Measurements from ENCODE around the gene SFSWAP.
"Not testable (repeated sequence)": the region's sequence is repeated elsewhere in the genome, so short reads cannot be mapped to it uniquely, and the experiment has no call there.

Gene SFSWAP

GRCh38 chr12:131742761-131743160 lies 31.9 kb downstream of the SFSWAP start:
- not testable (repeated sequence) for H4K8ac ChIP-seq (ENCODE audit: low read depth, low read length); H3K79me1 ChIP-seq (ENCODE audit: low read length); H2BK120ac ChIP-seq (ENCODE audit: low read depth, low read length); H3K4ac ChIP-seq (ENCODE audit: low read depth, low read length); H3K9ac ChIP-seq (ENCODE audit: low read length); H2BK15ac ChIP-seq (replicated peaks; ENCODE audit: low read depth); H2AK5ac ChIP-seq (ENCODE audit: low read length); H3K4me2 ChIP-seq (ENCODE audit: low read length); H4K5ac ChIP-seq (ENCODE audit: low read length); H3K27ac ChIP-seq (ENCODE audit: low read depth, low read length); H3K56ac ChIP-seq (ENCODE audit: low read length); H3K4me1 ChIP-seq (ENCODE audit: control insufficient read depth, low read depth, low read length); H3K23ac ChIP-seq (ENCODE audit: low read length); H3K4me3 ChIP-seq (ENCODE audit: low read length); H3K79me2 ChIP-seq (ENCODE audit: control insufficient read depth, insufficient read depth, low read length); H2BK5ac ChIP-seq (ENCODE audit: low read length); H3K27me3 ChIP-seq (ENCODE audit: insufficient read depth, low read length, poor library complexity); DNase-seq; H3K18ac ChIP-seq (ENCODE audit: low read length)
- peaks cover 16% of the 10 kb centered on the region for H3K36me3 ChIP-seq (ENCODE audit: control insufficient read depth, insufficient read depth, low read length)
- no CpG with 5 or more reads among the region's 3 CpGs for WGBS (ENCODE audit: extremely low coverage, insufficient coverage, low lambda C conversion rate)

- H2BK120ac ChIP-seq (ENCODE audit: low read depth, low read length); H4K5ac ChIP-seq (ENCODE audit: low read length); H3K18ac ChIP-seq (ENCODE audit: low read length); H3K23ac ChIP-seq (ENCODE audit: low read length); H3K27me3 ChIP-seq (ENCODE audit: insufficient read depth, low read length, poor library complexity); H2BK5ac ChIP-seq (ENCODE audit: low read length); H3K9ac ChIP-seq (ENCODE audit: low read length); H2BK15ac ChIP-seq (replicated peaks; ENCODE audit: low read depth); H3K4ac ChIP-seq (ENCODE audit: low read depth, low read length); H3K4me3 ChIP-seq (ENCODE audit: low read length); H3K79me1 ChIP-seq (ENCODE audit: low read length); DNase-seq; H3K4me2 ChIP-seq (ENCODE audit: low read length); H3K4me1 ChIP-seq (ENCODE audit: control insufficient read depth, low read depth, low read length); H4K8ac ChIP-seq (ENCODE audit: low read depth, low read length); H3K56ac ChIP-seq (ENCODE audit: low read length); H3K27ac ChIP-seq (ENCODE audit: low read depth, low read length); H2AK5ac ChIP-seq (ENCODE audit: low read length); H3K79me2 ChIP-seq (ENCODE audit: control insufficient read depth, insufficient read depth, low read length): not testable (repeated sequence)
- peaks cover 16% of the 10 kb centered on the region for H3K36me3 ChIP-seq (ENCODE audit: control insufficient read depth, insufficient read depth, low read length)
- WGBS (ENCODE audit: extremely low coverage, insufficient coverage, low lambda C conversion rate): no CpG with 5 or more reads among the region's 8 CpGs
Measured at GRCh38 chr12:131743410-131743809, 32.5 kb downstream of the SFSWAP start.

GRCh38 chr12:131743880-131744279 lies 33.0 kb downstream of the SFSWAP start:
- H3K23ac ChIP-seq (ENCODE audit: low read length); H3K4me1 ChIP-seq (ENCODE audit: control insufficient read depth, low read depth, low read length); H3K79me1 ChIP-seq (ENCODE audit: low read length); H3K79me2 ChIP-seq (ENCODE audit: control insufficient read depth, insufficient read depth, low read length); H2BK5ac ChIP-seq (ENCODE audit: low read length); H3K18ac ChIP-seq (ENCODE audit: low read length); H4K5ac ChIP-seq (ENCODE audit: low read length); H4K8ac ChIP-seq (ENCODE audit: low read depth, low read length); H2BK15ac ChIP-seq (replicated peaks; ENCODE audit: low read depth); H3K27me3 ChIP-seq (ENCODE audit: insufficient read depth, low read length, poor library complexity); H3K4me2 ChIP-seq (ENCODE audit: low read length); H3K9ac ChIP-seq (ENCODE audit: low read length); H2BK120ac ChIP-seq (ENCODE audit: low read depth, low read length); H3K27ac ChIP-seq (ENCODE audit: low read depth, low read length); H3K4ac ChIP-seq (ENCODE audit: low read depth, low read length); H2AK5ac ChIP-seq (ENCODE audit: low read length); H3K56ac ChIP-seq (ENCODE audit: low read length); DNase-seq; H3K4me3 ChIP-seq (ENCODE audit: low read length): not testable (repeated sequence)
- H3K36me3 ChIP-seq (ENCODE audit: control insufficient read depth, insufficient read depth, low read length): peaks cover 16% of the 10 kb centered on the region
- no CpG with 5 or more reads among the region's 4 CpGs for WGBS (ENCODE audit: extremely low coverage, insufficient coverage, low lambda C conversion rate)

GRCh38 chr12:131744675-131745074 lies 33.8 kb downstream of the SFSWAP start:
- not testable (repeated sequence) for H3K18ac ChIP-seq (ENCODE audit: low read length); DNase-seq; H3K27me3 ChIP-seq (ENCODE audit: insufficient read depth, low read length, poor library complexity); H3K4ac ChIP-seq (ENCODE audit: low read depth, low read length); H4K8ac ChIP-seq (ENCODE audit: low read depth, low read length); H3K9ac ChIP-seq (ENCODE audit: low read length); H4K5ac ChIP-seq (ENCODE audit: low read length); H3K4me1 ChIP-seq (ENCODE audit: control insufficient read depth, low read depth, low read length); H3K4me2 ChIP-seq (ENCODE audit: low read length); H3K27ac ChIP-seq (ENCODE audit: low read depth, low read length); H3K79me2 ChIP-seq (ENCODE audit: control insufficient read depth, insufficient read depth, low read length); H3K56ac ChIP-seq (ENCODE audit: low read length); H2AK5ac ChIP-seq (ENCODE audit: low read length); H2BK15ac ChIP-seq (replicated peaks; ENCODE audit: low read depth); H3K4me3 ChIP-seq (ENCODE audit: low read length); H2BK5ac ChIP-seq (ENCODE audit: low read length); H3K23ac ChIP-seq (ENCODE audit: low read length); H2BK120ac ChIP-seq (ENCODE audit: low read depth, low read length)
- WGBS (ENCODE audit: extremely low coverage, insufficient coverage, low lambda C conversion rate): no CpG with 5 or more reads among the region's 1 CpG
- peaks cover 11% of the 10 kb centered on the region for H3K79me1 ChIP-seq (ENCODE audit: low read length)
- peaks cover 19% of the 10 kb centered on the region for H3K36me3 ChIP-seq (ENCODE audit: control insufficient read depth, insufficient read depth, low read length)

GRCh38 chr12:131745706-131746105 lies 34.8 kb downstream of the SFSWAP start:
- H3K23ac ChIP-seq (ENCODE audit: low read length): no peak overlapping the region
- H2BK5ac ChIP-seq (ENCODE audit: low read length): no peak overlapping the region
- no peak overlapping the region for H3K56ac ChIP-seq (ENCODE audit: low read length)
- H3K4ac ChIP-seq (ENCODE audit: low read depth, low read length): no peak overlapping the region
- no peak overlapping the region for H2BK120ac ChIP-seq (ENCODE audit: low read depth, low read length)
- no peak overlapping the region for H4K5ac ChIP-seq (ENCODE audit: low read length)
- peaks cover 11% of the 10 kb centered on the region for H3K79me1 ChIP-seq (ENCODE audit: low read length)
- no peak for DNase-seq
- no peaks in the 10 kb centered on the region for H3K4me1 ChIP-seq (ENCODE audit: control insufficient read depth, low read depth, low read length)
- H3K9ac ChIP-seq (ENCODE audit: low read length): no peak overlapping the region
- no peaks in the 10 kb centered on the region for H3K27me3 ChIP-seq (ENCODE audit: insufficient read depth, low read length, poor library complexity)
- H3K18ac ChIP-seq (ENCODE audit: low read length): no peak overlapping the region
- no peak overlapping the region for H3K27ac ChIP-seq (ENCODE audit: low read depth, low read length)
- no peak overlapping the region for H3K4me3 ChIP-seq (ENCODE audit: low read length)
- H3K36me3 ChIP-seq (ENCODE audit: control insufficient read depth, insufficient read depth, low read length): peaks cover 17% of the 10 kb centered on the region
- no peak overlapping the region for H3K4me2 ChIP-seq (ENCODE audit: low read length)
- no peak overlapping the region for H2AK5ac ChIP-seq (ENCODE audit: low read length)
- H3K79me2 ChIP-seq (ENCODE audit: control insufficient read depth, insufficient read depth, low read length): no peaks in the 10 kb centered on the region
- WGBS (ENCODE audit: extremely low coverage, insufficient coverage, low lambda C conversion rate): no CpG with 5 or more reads among the region's 7 CpGs
- no peak overlapping the region for H4K8ac ChIP-seq (ENCODE audit: low read depth, low read length)
- H2BK15ac ChIP-seq (replicated peaks; ENCODE audit: low read depth): no peak overlapping the region

All from mesendoderm (in vitro differentiated cells).